Hypothalamus (tissue), 51 donors: ENCODE data around the gene PCDHGC3.

ENCODE experiments used
- DNase-seq, 51 donors: peaks; one replicate each; lab custom pipeline; 2025; lab: John Stamatoyannopoulos, UW

Gene PCDHGC3

GRCh38 chr5:141484641-141485311 lies 9.0 kb downstream of the PCDHGC3 start, which contains the start of gene PCDHGC4:
Gene PCDHGC4, plus strand, starts transcription at chr5:141485030. Its CDS starts 144 bp downstream, at chr5:141485174.
- DNase-seq = peak in 19 of 51 donors; percentile 33 to 69 (median 53)

- peak in 4 of 51 donors; percentile 19 to 64 (median 46) for DNase-seq
Measured at GRCh38 chr5:141485321-141486055, 9.7 kb downstream of the PCDHGC3 start.

DNA sequence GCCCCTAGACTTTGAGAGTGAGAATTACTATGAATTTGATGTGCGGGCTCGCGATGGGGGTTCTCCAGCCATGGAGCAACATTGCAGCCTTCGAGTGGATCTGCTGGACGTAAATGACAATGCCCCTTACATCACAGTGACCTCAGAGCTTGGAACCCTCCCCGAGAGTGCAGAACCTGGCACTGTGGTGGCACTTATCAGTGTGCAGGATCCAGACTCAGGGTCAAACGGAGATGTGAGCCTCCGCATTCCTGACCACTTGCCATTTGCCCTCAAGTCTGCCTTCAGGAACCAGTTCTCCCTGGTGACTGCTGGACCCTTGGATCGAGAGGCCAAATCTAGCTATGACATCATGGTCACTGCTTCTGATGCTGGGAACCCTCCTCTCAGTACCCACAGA lies 10.3 kb downstream of the PCDHGC3 start:
- DNase-seq = no peak

GRCh38 chr5:141487131-141487530 lies 11.4 kb downstream of the PCDHGC3 start:
- DNase-seq = no peak

DNA sequence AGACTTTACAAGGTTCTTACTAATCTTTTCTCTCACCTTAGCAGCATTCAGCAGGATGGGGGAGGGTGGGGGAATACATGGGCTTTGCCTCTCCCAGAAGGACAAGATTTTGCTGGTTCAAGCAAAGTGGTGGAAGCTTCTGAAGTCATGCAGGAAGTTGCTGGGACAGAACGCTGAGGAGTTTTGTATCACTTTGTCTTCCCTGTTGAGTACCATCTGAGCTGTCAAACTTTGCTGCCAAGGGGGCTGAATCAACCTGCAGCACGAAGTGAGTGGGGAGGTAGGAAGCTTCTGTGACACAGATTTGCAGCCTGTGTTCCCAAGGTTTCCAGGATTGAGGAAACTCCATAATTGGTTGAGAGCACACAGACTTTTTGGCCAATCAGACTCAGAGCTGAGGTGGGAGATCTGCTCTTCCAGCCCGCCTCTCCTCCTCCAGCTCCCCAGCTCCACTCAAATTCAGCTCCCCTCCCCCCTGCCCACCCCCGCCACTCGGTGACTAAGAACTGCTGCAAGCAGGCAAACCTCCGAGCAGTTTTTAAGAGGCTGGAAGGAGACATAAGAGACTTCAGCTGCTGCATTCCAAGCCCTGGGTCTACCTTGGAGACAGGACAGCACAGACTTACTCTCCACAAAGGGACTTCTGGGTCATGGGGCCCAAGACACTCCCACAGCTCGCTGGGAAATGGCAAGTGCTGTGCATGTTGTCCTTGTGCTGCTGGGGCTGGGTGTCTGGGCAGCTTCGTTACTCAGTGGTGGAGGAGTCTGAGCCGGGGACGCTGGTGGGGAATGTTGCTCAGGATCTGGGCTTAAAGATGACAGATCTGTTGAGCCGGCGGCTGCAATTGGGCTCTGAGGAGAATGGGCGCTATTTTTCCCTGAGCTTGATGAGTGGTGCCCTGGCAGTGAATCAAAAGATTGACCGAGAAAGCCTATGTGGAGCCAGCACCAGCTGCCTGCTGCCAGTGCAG lies 13.1 kb downstream of the PCDHGC3 start, which contains the start of gene PCDHGC5:
PCDHGC5 (plus strand) TSS at position 491 of the 971 bp plus-strand sequence; CDS start at position 651, 160 bp downstream.
- DNase-seq = peak in 26 of 51 donors; percentile 27 to 86 (median 69)

- peak in 1 of 51 donors; percentile 41 for DNase-seq
Measured at GRCh38 chr5:141489841-141490240, 14.1 kb downstream of the PCDHGC3 start.

GRCh38 chr5:141490271-141490670 lies 14.5 kb downstream of the PCDHGC3 start:
- no peak for DNase-seq

DNA sequence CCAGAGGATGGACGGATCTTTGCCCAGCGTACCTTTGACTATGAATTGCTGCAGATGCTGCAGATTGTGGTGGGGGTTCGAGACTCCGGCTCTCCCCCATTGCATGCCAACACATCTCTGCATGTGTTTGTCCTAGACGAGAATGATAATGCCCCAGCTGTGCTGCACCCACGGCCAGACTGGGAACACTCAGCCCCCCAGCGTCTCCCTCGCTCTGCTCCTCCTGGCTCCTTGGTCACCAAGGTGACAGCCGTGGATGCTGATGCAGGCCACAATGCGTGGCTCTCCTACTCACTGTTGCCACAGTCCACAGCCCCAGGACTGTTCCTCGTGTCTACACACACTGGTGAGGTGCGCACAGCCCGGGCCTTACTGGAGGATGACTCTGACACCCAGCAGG lies 15.0 kb downstream of the PCDHGC3 start:
- no peak for DNase-seq

GRCh38 chr5:141491323-141492167 lies 15.8 kb downstream of the PCDHGC3 start:
- DNase-seq = no peak

DNA sequence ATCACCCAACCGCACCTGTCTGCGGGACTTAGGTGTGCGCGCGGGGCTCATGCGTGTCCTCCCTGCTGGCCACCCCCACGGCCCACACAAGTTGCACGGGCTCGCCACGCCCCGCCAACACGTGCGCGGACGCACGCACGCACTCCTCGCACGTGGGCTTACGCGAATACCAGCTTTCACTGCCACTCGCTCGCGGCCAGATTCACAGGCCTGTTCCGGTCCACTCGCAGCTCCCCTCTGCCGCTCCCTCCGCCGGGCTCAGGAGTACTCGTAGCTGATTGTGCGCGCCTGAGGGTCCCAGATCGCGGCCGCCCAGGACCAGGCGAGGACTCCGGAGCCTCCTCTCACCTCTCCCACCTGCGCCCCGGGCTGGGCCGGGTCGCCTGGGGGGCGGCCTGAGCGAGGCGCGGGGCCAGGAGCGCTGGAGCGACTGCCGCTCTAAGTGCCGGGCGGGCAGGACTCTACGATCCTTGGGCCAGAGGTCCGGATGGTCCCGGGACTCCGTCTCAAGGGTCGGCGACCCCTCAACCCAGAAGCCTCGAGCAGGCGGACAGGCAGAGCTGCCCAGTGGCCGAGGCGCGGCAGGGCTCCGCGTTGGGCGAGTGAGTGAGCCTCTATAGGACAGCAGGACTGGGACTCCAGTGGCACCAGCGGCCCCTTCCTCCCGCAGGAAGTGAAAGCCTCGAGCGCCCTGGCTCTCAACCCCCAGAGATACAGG lies 16.6 kb downstream of the PCDHGC3 start:
- peak in 5 of 51 donors; percentile 23 to 32 (median 27) for DNase-seq

DNA sequence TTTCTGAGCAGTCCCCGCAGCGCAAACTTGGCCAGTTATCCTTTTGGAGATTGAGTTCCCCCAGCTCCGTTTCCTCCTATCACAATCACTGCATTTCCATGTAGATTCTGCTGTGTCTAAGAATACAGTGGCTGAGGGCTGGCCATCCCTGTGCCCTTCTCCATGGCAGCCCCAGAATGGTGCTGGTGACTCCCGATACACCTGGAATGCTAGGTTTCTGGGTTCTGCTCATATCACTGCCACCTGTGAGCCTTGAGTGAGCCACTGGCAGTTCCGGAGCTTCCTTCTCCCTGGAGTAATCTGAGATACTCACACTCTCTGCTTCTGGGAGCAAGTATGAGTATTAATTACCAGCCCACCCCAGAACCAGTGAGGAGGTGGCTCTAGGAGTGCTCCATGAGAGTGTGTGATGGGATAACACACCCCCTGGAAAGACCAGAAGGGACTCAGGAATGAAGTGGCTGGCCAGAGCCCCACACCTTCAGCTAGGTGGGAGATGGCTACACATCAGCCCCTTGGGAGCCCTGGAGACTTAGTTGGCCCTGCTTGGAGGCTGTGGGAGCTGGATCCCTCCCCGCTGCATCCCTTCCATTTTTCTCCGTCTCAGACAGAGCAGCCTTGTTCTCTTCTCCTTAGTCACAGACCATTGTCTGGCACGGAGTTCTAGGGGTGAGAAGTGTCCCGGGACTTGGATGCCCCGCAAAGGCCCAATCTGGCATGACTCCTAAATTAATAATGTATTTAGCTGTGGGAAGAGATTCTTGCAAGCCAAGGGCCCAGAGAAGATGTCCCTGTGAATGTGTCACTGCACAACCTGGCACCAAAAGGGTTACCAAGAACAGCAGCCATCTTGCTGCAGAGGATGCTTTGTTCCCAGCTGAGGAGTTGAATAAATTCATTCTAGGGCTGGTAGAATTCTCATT lies 18.0 kb downstream of the PCDHGC3 start:
- DNase-seq = peak in 30 of 51 donors; percentile 28 to 82 (median 60)

DNA sequence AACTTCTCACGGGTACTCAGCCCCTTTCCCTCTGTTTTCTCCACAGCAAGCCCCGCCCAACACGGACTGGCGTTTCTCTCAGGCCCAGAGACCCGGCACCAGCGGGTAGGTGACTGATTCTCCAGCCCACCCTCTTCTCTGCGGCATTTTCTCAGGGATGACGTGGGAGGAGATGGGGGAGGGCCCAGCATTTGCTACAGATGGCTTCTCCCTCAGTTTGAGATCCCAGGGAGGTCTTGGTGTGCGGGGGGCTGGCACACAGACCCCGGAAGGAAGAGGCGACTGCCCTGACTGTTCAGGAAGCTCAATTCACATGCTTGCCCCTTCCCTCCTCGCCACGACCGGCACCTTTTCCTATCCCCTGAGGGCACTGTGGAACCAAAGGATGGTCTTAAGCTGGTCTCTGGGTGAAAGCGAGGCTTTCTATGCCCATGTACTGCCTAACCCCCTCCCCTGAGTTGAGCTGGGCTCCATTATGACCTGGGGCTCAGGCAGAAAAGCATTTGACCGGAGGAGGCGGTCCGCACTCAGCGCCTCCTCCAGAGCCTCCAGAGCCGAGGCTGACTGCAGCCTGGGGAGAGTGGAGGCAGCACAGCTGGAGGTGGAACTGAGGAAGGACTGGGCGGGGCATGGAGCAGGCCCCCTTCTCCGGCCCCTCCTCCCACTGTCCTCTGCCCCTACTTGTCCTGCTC lies 19.1 kb downstream of the PCDHGC3 start:
- peak in 18 of 51 donors; percentile 25 to 69 (median 38) for DNase-seq

DNA sequence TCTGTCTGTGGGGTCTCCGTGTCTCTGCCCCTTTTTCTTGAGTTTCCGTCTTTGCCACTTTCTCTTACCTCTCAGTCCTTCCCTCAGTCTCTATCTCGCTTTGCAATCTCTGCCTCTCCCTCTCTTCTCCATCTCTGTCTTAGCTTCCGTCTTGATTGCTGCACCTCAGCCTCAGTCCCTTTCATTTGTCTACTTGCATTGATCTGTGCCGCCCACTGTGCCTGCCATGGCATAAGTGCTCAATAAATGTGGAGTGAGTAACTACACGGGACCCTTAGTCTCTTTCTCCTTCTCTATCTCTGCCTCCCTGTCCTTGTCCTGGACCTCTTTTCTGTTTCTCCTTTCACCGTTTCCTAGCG lies 19.7 kb downstream of the PCDHGC3 start:
- no peak for DNase-seq

DNA sequence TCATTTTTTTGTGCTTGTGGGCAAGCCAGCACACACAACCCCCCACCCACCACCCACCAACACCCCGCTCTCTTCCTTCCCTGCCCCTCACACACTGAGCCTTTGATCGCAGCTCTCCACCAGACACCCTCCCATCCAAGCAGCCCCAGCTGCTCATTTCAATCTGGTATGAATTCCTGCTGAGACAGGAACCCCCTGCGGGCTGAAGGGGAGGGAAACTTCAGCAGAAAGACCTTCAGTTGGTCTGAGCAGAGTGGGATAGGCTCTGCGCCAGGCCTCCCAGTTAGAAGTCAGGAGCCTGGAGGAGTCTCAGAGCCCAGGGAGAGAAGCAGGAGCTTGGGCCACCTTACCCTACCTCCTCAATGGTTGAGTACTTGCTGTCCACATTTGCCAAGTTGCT lies 20.3 kb downstream of the PCDHGC3 start:
- no peak for DNase-seq

GRCh38 chr5:141501761-141502160 lies 26.0 kb downstream of the PCDHGC3 start:
- no peak for DNase-seq

DNA sequence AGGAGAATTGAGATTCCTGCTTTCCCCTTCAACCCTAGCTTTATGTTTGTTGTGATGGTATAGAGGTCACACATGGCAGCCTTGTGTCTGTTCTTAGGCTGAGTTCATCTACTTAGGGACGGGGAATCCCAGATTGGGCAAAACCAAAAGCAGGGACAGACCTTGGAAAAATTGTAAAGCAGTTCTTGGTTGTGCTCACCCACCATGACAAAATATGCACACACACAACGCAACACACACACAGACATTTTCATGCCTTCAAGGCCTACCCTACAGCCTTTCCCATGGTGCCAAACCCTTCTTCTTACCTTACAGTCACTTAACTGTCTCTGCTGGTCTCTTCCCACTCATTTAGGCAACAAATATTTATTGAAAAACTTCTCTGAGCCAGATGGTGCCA lies 27.9 kb downstream of the PCDHGC3 start:
- DNase-seq = no peak

DNA sequence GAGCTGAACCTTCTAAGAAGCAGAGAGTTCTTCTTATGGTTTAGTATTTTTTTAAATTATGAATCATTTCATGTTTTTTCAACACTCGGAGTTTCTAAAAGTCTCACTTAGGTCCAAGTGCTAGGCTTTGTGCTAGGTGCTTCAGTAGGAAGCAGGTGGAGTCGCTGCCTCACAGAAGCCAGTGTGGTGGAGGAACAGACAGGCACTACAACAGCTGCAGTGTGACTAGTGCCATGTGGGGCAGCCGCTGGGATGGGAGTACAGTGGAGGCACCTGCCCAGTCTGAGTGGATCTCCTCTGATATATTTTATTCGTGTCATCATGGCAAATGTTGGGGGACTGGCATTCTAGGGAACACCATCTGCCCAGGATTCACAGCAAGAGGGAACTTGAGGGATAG lies 28.4 kb downstream of the PCDHGC3 start:
- no peak for DNase-seq
